A549 (cell line): ENCODE measurements around the gene EMX2. TPM values are rescaled to one million over a fixed set of nuclear protein-coding genes. Genes with fewer than 3 reads are reported as not detected.

Experiments
- ATAC-seq, 2 experiments: fragments of 200-7000 bp in 1 of 2; fragments of >200 bp in 1 of 2; cut with Nextera tagmentation in 1 of 2; cut with Tn5 transposase in 1 of 2; 3 replicates each; pipeline versions ENCODE4 v1.8.0 to v1.9.1; 2018 to 2020; ENCODE audit warnings: mild to moderate bottlenecking in 1 of 2, moderate library complexity in 1 of 2
- CTCF ChIA-PET: fragments of 300-600 bp; sonication (Branson Sonifier 250); formaldehyde crosslinking; extraction: SDS; loops from one replicate; lab custom pipeline; 2021; ENCODE audit warnings: antibody characterized with exemption, inconsistent platforms; lab: Yijun Ruan, JAX
- POLR2A ChIA-PET: fragments of 350-600 bp; formaldehyde crosslinking; extraction: SDS; loops from one replicate; lab custom pipeline; 2021; ENCODE audit warnings: antibody characterized with exemption, inconsistent platforms; lab: Yijun Ruan, JAX
- DNase-seq, 2 experiments: peaks; one replicate each; pipeline versions ENCODE4 v3.0.0 to v3.0.0-alpha.2; 2011 to 2016; ENCODE audit warnings: low read depth in 1 of 2, low spot score in 1 of 2
- FAIRE-seq: peaks from 2 replicates; lab custom pipeline; 2011; peaks lifted over from hg19 to GRCh38; lab: Jason Lieb, UNC
- H3K27ac ChIP-seq, 2 experiments: fragments of >200 bp; sonication (Bioruptor Twin); formaldehyde crosslinking; 3 replicates each; pipeline ENCODE4 v1.5.1; 2016 to 2017
- H3K4me1 ChIP-seq: fragments of >200 bp; sonication (Bioruptor Twin); formaldehyde crosslinking; 3 replicates; pipeline ENCODE4 v1.6.1; 2016
- H3K4me2 ChIP-seq: fragments of >200 bp; sonication (Bioruptor Twin); formaldehyde crosslinking; 3 replicates; pipeline ENCODE4 v1.6.1; 2016
- H3K4me3 ChIP-seq: fragments of >200 bp; sonication (Bioruptor Twin); formaldehyde crosslinking; 3 replicates; pipeline ENCODE4 v1.5.1; 2016
- H3K9me3 ChIP-seq: fragments of >200 bp; sonication (Bioruptor Twin); formaldehyde crosslinking; 3 replicates; pipeline ENCODE4 v1.6.1; 2016
- BCL3 ChIP-seq: fragments of >200 bp; sonication (Bioruptor Twin); formaldehyde crosslinking; IDR thresholded peaks from 3 replicates; pipeline ENCODE4 v1.6.1; 2016
- BHLHE40 ChIP-seq: IDR thresholded peaks from 2 replicates; pipeline ENCODE4 v1.6.1; 2012; ENCODE audit warnings: low read depth, low read length, inconsistent platforms
- CBX2 ChIP-seq: fragments of 200-600 bp; sonication (generic); IDR thresholded peaks from 2 replicates; pipeline ENCODE4 v1.6.1; 2016; ENCODE audit warnings: low read depth, mild to moderate bottlenecking, borderline replicate concordance
- CBX8 ChIP-seq: fragments of 200-600 bp; sonication (generic); IDR thresholded peaks from 2 replicates; pipeline ENCODE4 v1.6.1; 2016
- CEBPB ChIP-seq, 2 experiments: fragments of >200 bp in 1 of 2; sonication (Bioruptor Twin) in 1 of 2; formaldehyde crosslinking in 1 of 2; IDR thresholded peaks; 2 replicates each; pipeline ENCODE4 v1.6.1; 2012 to 2016
- CHD2 ChIP-seq: fragments of 150-350 bp; IDR thresholded peaks from 2 replicates; pipeline ENCODE4 v1.6.1; 2014; ENCODE audit warnings: low read length; ENCODE audit not compliant: partially characterized antibody
- E2F6 ChIP-seq: IDR thresholded peaks from 2 replicates; pipeline ENCODE4 v1.6.1; 2012; ENCODE audit warnings: low read depth, borderline replicate concordance
- EHF ChIP-seq: fragments of 250-450 bp; sonication (Bioruptor Pico); IDR thresholded peaks from 2 replicates; pipeline ENCODE4 v1.5.0; 2020; ENCODE audit warnings: mild to moderate bottlenecking
- EHMT2 ChIP-seq: fragments of 200-600 bp; sonication (generic); IDR thresholded peaks from 2 replicates; pipeline ENCODE4 v1.6.1; 2016; ENCODE audit warnings: antibody characterized with exemption, low read depth, mild to moderate bottlenecking, moderate library complexity
- ELK1 ChIP-seq: fragments of 150-350 bp; IDR thresholded peaks from 2 replicates; pipeline ENCODE4 v1.6.1; 2014; ENCODE audit warnings: low read depth, mild to moderate bottlenecking, low read length
- FOSB ChIP-seq: fragments of 250-450 bp; sonication (Bioruptor Pico); IDR thresholded peaks from 2 replicates; pipeline ENCODE4 v1.5.0; 2020; ENCODE audit warnings: mild to moderate bottlenecking, moderate library complexity
- GATA3 ChIP-seq: IDR thresholded peaks from 2 replicates; pipeline ENCODE4 v1.6.1; 2012; ENCODE audit warnings: borderline replicate concordance
- HDAC2 ChIP-seq: fragments of 200-600 bp; sonication (generic); IDR thresholded peaks from 2 replicates; pipeline ENCODE4 v1.6.1; 2016
- HOXA7 ChIP-seq: fragments of 250-450 bp; sonication (Bioruptor Pico); IDR thresholded peaks from 2 replicates; pipeline ENCODE4 v1.5.0; 2020; ENCODE audit warnings: mild to moderate bottlenecking, moderate library complexity
- MAX ChIP-seq: IDR thresholded peaks from 2 replicates; pipeline ENCODE4 v1.6.1; 2012
- MAZ ChIP-seq: fragments of 150-350 bp; IDR thresholded peaks from 2 replicates; pipeline ENCODE4 v1.6.1; 2014; ENCODE audit warnings: antibody characterized with exemption, low read depth, low read length, borderline replicate concordance
- NR3C1 ChIP-seq: fragments of >200 bp; sonication (Bioruptor Twin); formaldehyde crosslinking; IDR thresholded peaks from 3 replicates; pipeline ENCODE4 v1.6.1; 2017
- RARB ChIP-seq: fragments of 250-450 bp; sonication (Bioruptor Pico); IDR thresholded peaks from 2 replicates; pipeline ENCODE4 v1.8.0; 2021; ENCODE audit warnings: mild to moderate bottlenecking, moderate library complexity
- RCOR1 ChIP-seq: fragments of 150-350 bp; IDR thresholded peaks from 2 replicates; pipeline ENCODE4 v1.6.1; 2014; ENCODE audit warnings: antibody characterized with exemption, low read length, low read depth
- RFX5 ChIP-seq: fragments of 450-650 bp; IDR thresholded peaks from 2 replicates; pipeline ENCODE4 v1.7.1; 2014; ENCODE audit warnings: antibody characterized with exemption, mild to moderate bottlenecking, moderate library complexity
- RNF2 ChIP-seq: fragments of 200-600 bp; sonication (generic); IDR thresholded peaks from 2 replicates; pipeline ENCODE4 v1.6.1; 2016; ENCODE audit warnings: low read depth, mild to moderate bottlenecking, antibody characterized with exemption, moderate library complexity, borderline replicate concordance
- TFCP2L1 ChIP-seq: fragments of 250-450 bp; sonication (Bioruptor Pico); IDR thresholded peaks from 2 replicates; pipeline ENCODE4 v1.5.0; 2021; ENCODE audit warnings: mild to moderate bottlenecking
- ZC3H11A ChIP-seq: fragments of 450-650 bp; IDR thresholded peaks from 2 replicates; pipeline ENCODE4 v1.6.1; 2014; ENCODE audit warnings: antibody characterized with exemption, mild to moderate bottlenecking
- ZNF302 ChIP-seq: fragments of 250-450 bp; sonication (Bioruptor Pico); IDR thresholded peaks from 2 replicates; pipeline ENCODE4 v1.9.0; 2021; ENCODE audit warnings: inconsistent platforms, mild to moderate bottlenecking, moderate library complexity
- ZSCAN20 ChIP-seq: fragments of 250-450 bp; sonication (Bioruptor Pico); IDR thresholded peaks from 2 replicates; pipeline ENCODE4 v1.8.0; 2022; ENCODE audit warnings: mild to moderate bottlenecking, moderate library complexity
- WGBS: methylation state at CpG from one replicate; pipeline ENCODE4 v1.1.6; 2017; ENCODE audit errors: missing lambda C conversion rate; 5-methylcytosine and 5-hydroxymethylcytosine counted together
- polyA plus RNA-seq, 4 experiments: library from polyadenylated mRNA; depleted of rRNA in 3 of 4; stranded (reverse); fragments of >200 nt; fragmentation: RNase III in 1 of 4; extraction: RNeasy Plus Mini Kit Qiagen cat#74134 plus additional on column Dnase treatment in 1 of 4; gene quantifications; 2 replicates in 3 of 4; 3 replicates in 1 of 4; pipeline ENCODE4 v1.2.3, GENCODE V29; 2011 to 2017

The EMX2 gene
- polyA plus RNA-seq, 2 of the 4 experiments (the other 2 are of a cell fraction) = not detected

GRCh38 chr10:117534321-117535297 is 7.9 kb upstream of the EMX2 start:
- WGBS = 34% methylated on average over 40 of the region's 76 CpGs
- no peaks in the 10 kb centered on the region for H3K9me3 ChIP-seq
- peak overlapping the region; percentile 87 for H3K4me2 ChIP-seq
- H3K4me3 ChIP-seq = peak overlapping the region; percentile 45
- ChIA-PET POLR2A (no interaction called here), CTCF (interaction anchor here (0.8 to 1.4 kb wide), 6 partner anchors 12 to 713 kb away, joined by 3 to 7 read pairs (median 5); no protein-coding TSS in a partner anchor)
- TF ChIP-seq E2F6 (0 out of 2 replicates have a peak, but pooled peaks have one; percentile 9), CBX8 (no peak)
- H3K4me1 ChIP-seq = 0 out of 3 replicates have a peak, but pooled peaks cover 12% of the 10 kb centered on the region
- ATAC-seq (peak; percentile 10 to 30; a peak in 3 of 6 replicates), DNase-seq (no peak), FAIRE-seq (no peak)
- peak overlapping the region; percentile 46 to 84; a peak in 3 of 6 replicates for H3K27ac ChIP-seq

GRCh38 chr10:117535298-117536071 is 7.1 kb upstream of the EMX2 start:
- CTCF ChIA-PET = interaction anchor here (0.7 to 1.3 kb wide), 3 partner anchors 11 to 843 kb away, joined by 3 to 7 read pairs (median 4); no protein-coding TSS in a partner anchor
- ATAC-seq = peak in 1 of 2 experiments; percentile 52; a peak in 4 of 6 replicates
- H3K4me3 ChIP-seq = peak overlapping the region; percentile 45

GRCh38 chr10:117536072-117536865 is 6.3 kb upstream of the EMX2 start:
- FAIRE-seq (no peak), ATAC-seq (peak in 1 of 2 experiments; percentile 6; a peak in 1 of 6 replicates), DNase-seq (no peak)
- Histone ChIP-seq H3K4me3 (no peak overlapping the region; the same call in 2 of the 3 replicates), H3K4me2 (peak overlapping the region; percentile 87; the same call in 1 of the 3 replicates), H3K27ac (no peak overlapping the region), H3K9me3 (no peaks in the 10 kb centered on the region), H3K4me1 (0 out of 3 replicates have a peak, but pooled peaks cover 12% of the 10 kb centered on the region)
- POLR2A ChIA-PET = no interaction called here
- TF ChIP-seq ELK1 (no peak), RARB (CRISPR knock-in tag) (no peak), MAZ (no peak), NR3C1 (no peak), CHD2 (no peak), RFX5 (no peak), ZC3H11A (no peak), BHLHE40 (no peak), BCL3 (no peak), CBX2 (no peak), HDAC2 (no peak), GATA3 (no peak), EHMT2 (no peak)
- CTCF ChIA-PET = interaction anchor here (1.0 to 3.0 kb wide), 17 partner anchors 7 to 902 kb away, joined by 3 to 51 read pairs (median 4); no protein-coding TSS in a partner anchor
- WGBS = 69% methylated on average over 35 of the region's 35 CpGs

More at GRCh38 chr10:117535298-117536071, 7.1 kb upstream of the EMX2 start:
- Histone ChIP-seq H3K27ac (peak overlapping the region; percentile 46 to 84; a peak in 4 of 6 replicates), H3K4me2 (peak overlapping the region; percentile 87), H3K4me1 (0 out of 3 replicates have a peak, but pooled peaks cover 12% of the 10 kb centered on the region), H3K9me3 (no peaks in the 10 kb centered on the region)
- TF ChIP-seq FOSB (no peak), EHF (no peak), MAX (no peak; the same call in 1 of the 2 replicates), ZNF302 (CRISPR knock-in tag) (no peak), RARB (CRISPR knock-in tag) (no peak), RCOR1 (no peak), TFCP2L1 (CRISPR knock-in tag) (no peak), CEBPB (IDR thresholded peaks at IDR 0.05) (no peak), HOXA7 (CRISPR knock-in tag) (no peak), ZSCAN20 (CRISPR knock-in tag) (no peak), CHD2 (no peak), BCL3 (no peak), RNF2 (no peak), ZC3H11A (no peak)
- POLR2A ChIA-PET = no interaction called here
- FAIRE-seq (no peak), DNase-seq (no peak)
- WGBS = 16% methylated on average over 46 of the region's 54 CpGs
